Neuronal stem cell (in vitro differentiated cells): ENCODE data around the gene SPART.
"Not testable (repeated sequence)": the region's sequence is repeated elsewhere in the genome, so short reads cannot be mapped to it uniquely, and the experiment has no call there.

Experiments
- DNase-seq: peaks from one replicate; pipeline ENCODE4 v3.0.0-alpha.2; 2013; ENCODE audit warnings: low spot score
- H2AFZ ChIP-seq: one replicate; pipeline ENCODE4 v1.6.1; 2013; ENCODE audit warnings: mild to moderate bottlenecking, low read length, inconsistent platforms
- H2AK5ac ChIP-seq: 2 replicates; pipeline ENCODE4 v1.6.1; 2013; ENCODE audit warnings: low read depth, mild to moderate bottlenecking, inconsistent platforms, low read length, moderate library complexity, mixed read lengths
- H2BK120ac ChIP-seq: 2 replicates; pipeline ENCODE4 v1.6.1; 2013; ENCODE audit warnings: low read depth, mild to moderate bottlenecking, inconsistent platforms, low read length, moderate library complexity, mixed read lengths
- H2BK12ac ChIP-seq: one replicate; pipeline ENCODE4 v1.6.1; 2013; ENCODE audit warnings: low read length, inconsistent platforms
- H2BK15ac ChIP-seq: 2 replicates; pipeline ENCODE4 v1.6.1; 2013; ENCODE audit warnings: mild to moderate bottlenecking, low read length, inconsistent platforms, mixed read lengths
- H2BK5ac ChIP-seq: one replicate; pipeline ENCODE4 v1.6.1; 2013; ENCODE audit warnings: inconsistent platforms, mild to moderate bottlenecking, low read length, moderate library complexity
- H3K14ac ChIP-seq: one replicate; pipeline ENCODE4 v1.6.1; 2013; ENCODE audit warnings: low read length, inconsistent platforms
- H3K18ac ChIP-seq: 2 replicates; pipeline ENCODE4 v1.6.1; 2013; ENCODE audit warnings: low read length, inconsistent platforms
- H3K23ac ChIP-seq: 2 replicates; pipeline ENCODE4 v1.6.1; 2013; ENCODE audit warnings: low read depth, mild to moderate bottlenecking, mixed read lengths, low read length, inconsistent platforms; ENCODE audit not compliant: poor library complexity
- H3K27ac ChIP-seq: replicated peaks from 3 replicates; pipeline ENCODE4 v1.5.1; 2013; ENCODE audit warnings: low read length, inconsistent platforms
- H3K27me3 ChIP-seq, 3 experiments: 2 replicates each; pipeline ENCODE4 v1.6.1; 2013; ENCODE audit warnings: low read length in 3 of 3, mild to moderate bottlenecking in 2 of 3, inconsistent platforms in 1 of 3, low read depth in 1 of 3, mixed read lengths in 1 of 3, moderate library complexity in 1 of 3; ENCODE audit not compliant: control insufficient read depth in 3 of 3, insufficient read depth in 3 of 3
- H3K36me3 ChIP-seq, 2 donors: replicated peaks in 1 of 2; 2 replicates each; pipeline ENCODE4 v1.6.1; 2013; ENCODE audit warnings: low read length in 2 of 2; ENCODE audit not compliant: control insufficient read depth in 2 of 2, insufficient read depth in 2 of 2
- H3K4ac ChIP-seq: 2 replicates; pipeline ENCODE4 v1.6.1; 2013; ENCODE audit warnings: inconsistent platforms, mild to moderate bottlenecking, low read length, moderate library complexity
- H3K4me1 ChIP-seq, 2 donors: 1 replicate in 1 of 2; 2 replicates in 1 of 2; pipeline ENCODE4 v1.6.1; 2013; ENCODE audit warnings: low read length in 2 of 2, low read depth in 1 of 2; ENCODE audit not compliant: control insufficient read depth in 2 of 2, insufficient read depth in 1 of 2
- H3K4me2 ChIP-seq: one replicate; pipeline ENCODE4 v1.6.1; 2013; ENCODE audit warnings: mild to moderate bottlenecking, low read length, inconsistent platforms; ENCODE audit not compliant: insufficient read depth, poor library complexity, severe bottlenecking
- H3K4me3 ChIP-seq, 2 donors: 2 replicates each; pipeline ENCODE4 v1.5.1; 2013; ENCODE audit warnings: low read length in 2 of 2, mild to moderate bottlenecking in 2 of 2, inconsistent platforms in 1 of 2, moderate library complexity in 1 of 2
- H3K79me1 ChIP-seq: one replicate; pipeline ENCODE4 v1.6.1; 2013; ENCODE audit warnings: low read depth, mild to moderate bottlenecking, inconsistent platforms, low read length, moderate library complexity
- H3K9ac ChIP-seq: one replicate; pipeline ENCODE4 v1.6.1; 2013; ENCODE audit warnings: mild to moderate bottlenecking, low read depth, low read length, inconsistent platforms; ENCODE audit not compliant: poor library complexity
- H3K9me3 ChIP-seq, 2 donors: replicated peaks in 1 of 2; 2 replicates each; pipeline versions ENCODE3 to v1.6.1; 2013; ENCODE audit warnings: low read length in 2 of 2, mild to moderate bottlenecking in 2 of 2, inconsistent platforms in 1 of 2, low read depth in 1 of 2, mixed read lengths in 1 of 2, moderate library complexity in 1 of 2; ENCODE audit not compliant: control insufficient read depth in 2 of 2, insufficient read depth in 1 of 2
- H4K8ac ChIP-seq: one replicate; pipeline ENCODE4 v1.6.1; 2013; ENCODE audit warnings: low read depth, mild to moderate bottlenecking, inconsistent platforms, low read length, moderate library complexity
- H4K91ac ChIP-seq: one replicate; pipeline ENCODE4 v1.6.1; 2013; ENCODE audit warnings: low read length, low read depth, mild to moderate bottlenecking, inconsistent platforms; ENCODE audit not compliant: poor library complexity
- WGBS, 2 donors: extraction: QIAGEN DNeasy Blood & Tissue Kit; methylation state at CpG; one replicate each; pipeline ENCODE4 v1.1.7; 2013; ENCODE audit warnings: missing lambda C conversion rate in 2 of 2, mixed read lengths in 1 of 2; ENCODE audit not compliant: insufficient read length in 2 of 2, insufficient replicate concordance in 1 of 2; ENCODE audit errors: extremely low coverage in 2 of 2; 5-methylcytosine and 5-hydroxymethylcytosine counted together

The SPART gene

DNA sequence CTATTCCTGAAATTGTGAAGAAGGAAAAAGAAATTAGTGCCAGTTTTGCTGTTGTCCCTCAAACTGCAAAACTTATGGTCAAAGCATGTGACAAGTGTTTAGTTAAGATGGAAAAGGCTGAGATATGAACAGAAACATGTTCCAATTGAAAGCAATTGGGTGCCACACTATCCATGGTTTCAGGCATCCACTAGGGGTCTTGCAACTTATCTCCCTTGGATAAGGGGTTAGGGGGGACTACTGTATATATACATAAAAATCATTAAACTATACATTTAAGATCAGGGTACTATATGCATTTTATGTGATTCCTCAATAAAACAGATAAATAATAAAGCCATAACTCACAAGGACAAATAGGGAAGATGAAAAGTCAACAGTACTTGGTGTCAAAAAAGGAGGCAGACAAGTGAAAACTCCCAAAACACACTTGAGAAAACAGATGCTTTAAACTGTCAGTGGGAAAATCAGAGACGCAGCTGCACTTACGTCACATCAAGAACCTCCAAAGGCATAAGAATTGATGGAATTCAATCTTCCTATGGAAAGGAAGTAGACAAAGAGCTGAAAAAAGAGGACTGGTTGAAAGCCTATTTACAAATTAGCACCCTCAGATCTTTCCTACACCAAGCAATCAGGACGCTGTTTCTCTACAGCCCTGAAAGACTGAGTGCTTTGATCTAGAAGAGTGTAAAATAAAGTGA, 8.1 kb downstream of the SPART start:
- H3K4me2 ChIP-seq: no peak overlapping the region
- H3K4me3 ChIP-seq: no peak overlapping the region
- no peak overlapping the region for H2BK12ac ChIP-seq
- H2BK120ac ChIP-seq: no peak overlapping the region
- peaks cover 4% of the 10 kb centered on the region for H3K79me1 ChIP-seq
- peaks cover 0 to 8% of the 10 kb centered on the region in 2 donors for H3K9me3 ChIP-seq
- no peak for DNase-seq
- no peak overlapping the region for H3K14ac ChIP-seq
- H4K8ac ChIP-seq: no peak overlapping the region
- H2BK5ac ChIP-seq: no peak overlapping the region
- H3K27ac ChIP-seq: no peak overlapping the region
- H2AFZ ChIP-seq: no peak overlapping the region
- H2BK15ac ChIP-seq: no peak overlapping the region
- H3K36me3 ChIP-seq: peaks cover 1 to 37% of the 10 kb centered on the region in 2 donors
- no peak overlapping the region for H4K91ac ChIP-seq
- no peak overlapping the region for H2AK5ac ChIP-seq
- no peak overlapping the region for H3K9ac ChIP-seq
- no peak overlapping the region for H3K23ac ChIP-seq
- H3K18ac ChIP-seq: no peak overlapping the region
- H3K4ac ChIP-seq: no peak overlapping the region
- no CpG with 5 or more reads among the region's 3 CpGs for WGBS, 2 donors
- H3K4me1 ChIP-seq: peaks cover 0 to 3% of the 10 kb centered on the region in 2 donors
- no peaks in the 10 kb centered on the region for H3K27me3 ChIP-seq

DNA sequence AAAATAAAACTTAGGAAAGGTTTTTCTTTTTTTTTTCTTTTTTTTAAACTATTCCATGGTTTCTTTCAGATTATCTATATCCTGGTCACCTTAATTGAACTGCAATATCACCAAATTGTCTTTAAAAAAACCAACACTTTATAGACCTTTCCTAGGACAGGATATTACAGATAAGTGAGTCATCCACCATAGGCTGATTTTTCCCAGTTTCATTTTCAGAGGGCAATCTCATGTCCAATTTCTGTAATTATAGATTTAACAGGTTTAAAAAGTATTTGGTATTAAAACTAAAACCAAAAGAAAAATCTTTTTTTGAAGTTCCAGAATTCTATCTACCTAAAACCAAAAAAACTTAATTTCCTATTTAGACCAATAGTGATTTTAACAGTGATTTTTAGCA, 13.2 kb downstream of the SPART start:
- H4K8ac ChIP-seq: no peak overlapping the region
- no peak overlapping the region for H3K14ac ChIP-seq
- H2AK5ac ChIP-seq: no peak overlapping the region
- peaks cover 1 to 88% of the 10 kb centered on the region in 2 donors for H3K36me3 ChIP-seq
- no peaks in the 10 kb centered on the region for H3K27me3 ChIP-seq
- no peak overlapping the region for H3K18ac ChIP-seq
- no peak overlapping the region for H2BK12ac ChIP-seq
- H4K91ac ChIP-seq: no peak overlapping the region
- no peak overlapping the region for H3K4me2 ChIP-seq
- H2BK120ac ChIP-seq: no peak overlapping the region
- no peak overlapping the region for H2BK15ac ChIP-seq
- H3K4me1 ChIP-seq: no peaks in the 10 kb centered on the region
- H3K9me3 ChIP-seq: peaks cover 0 to 8% of the 10 kb centered on the region in 2 donors
- peaks cover 2% of the 10 kb centered on the region for H3K79me1 ChIP-seq
- no peak overlapping the region for H3K27ac ChIP-seq
- H2AFZ ChIP-seq: no peak overlapping the region
- H3K4me3 ChIP-seq: no peak overlapping the region
- H2BK5ac ChIP-seq: no peak overlapping the region
- no peak overlapping the region for H3K9ac ChIP-seq
- DNase-seq: no peak
- H3K23ac ChIP-seq: no peak overlapping the region
- no peak overlapping the region for H3K4ac ChIP-seq

DNA sequence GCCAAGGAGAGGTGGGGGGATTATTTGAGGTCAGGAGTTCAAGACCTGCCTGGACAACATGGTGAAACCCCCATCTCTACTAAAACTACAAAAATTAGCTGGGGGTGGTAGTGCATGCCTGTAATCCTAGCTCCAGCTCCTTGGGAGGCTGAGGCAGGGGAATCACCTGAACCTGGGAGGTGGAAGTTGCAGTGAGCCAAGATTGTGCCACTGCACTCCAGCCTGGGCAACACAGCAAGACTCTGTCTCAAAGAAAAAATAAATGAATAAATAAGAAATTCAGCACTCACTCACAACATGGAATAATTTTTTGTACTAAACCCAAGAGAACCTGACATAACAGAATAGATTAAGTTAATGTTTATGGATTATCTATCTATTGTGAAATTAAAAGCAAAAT, 13.9 kb downstream of the SPART start:
- not testable (repeated sequence) for H3K27me3 ChIP-seq, H2AFZ ChIP-seq, H3K4me3 ChIP-seq, H4K8ac ChIP-seq, H3K14ac ChIP-seq, H2AK5ac ChIP-seq, H3K4me1 ChIP-seq, H3K79me1 ChIP-seq, H3K23ac ChIP-seq, H2BK12ac ChIP-seq, H3K9ac ChIP-seq, H3K4ac ChIP-seq, H4K91ac ChIP-seq, H3K27ac ChIP-seq, H3K9me3 ChIP-seq, H2BK15ac ChIP-seq, H3K18ac ChIP-seq, H3K4me2 ChIP-seq, DNase-seq, H2BK120ac ChIP-seq, H2BK5ac ChIP-seq
- peaks cover 1 to 95% of the 10 kb centered on the region in 2 donors for H3K36me3 ChIP-seq

DNA sequence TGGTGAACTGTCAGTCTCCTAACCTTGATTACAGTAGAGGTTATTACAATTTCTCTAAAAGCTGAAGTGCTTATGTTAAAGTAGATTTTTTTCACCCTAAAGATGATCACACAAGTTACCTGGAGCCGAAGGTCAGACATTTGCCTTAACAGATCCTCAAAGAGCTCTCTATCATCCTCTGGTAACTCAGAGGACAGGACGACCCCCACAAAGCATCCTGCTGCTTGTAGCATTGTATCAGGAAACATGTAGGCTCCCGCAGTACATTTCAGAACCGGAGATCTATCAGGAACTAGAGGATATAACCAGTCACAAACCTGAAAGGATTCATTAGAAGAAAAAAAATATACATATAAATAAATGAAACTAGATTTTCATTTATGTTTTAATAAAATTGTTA, 14.9 kb downstream of the SPART start:
- WGBS, 2 donors: no CpG with 5 or more reads among the region's 4 CpGs

More for the DNA sequence above, 14.9 kb downstream of the SPART start:
- no peak overlapping the region for H2BK15ac ChIP-seq
- no peak for DNase-seq
- H3K79me1 ChIP-seq: peaks cover 3% of the 10 kb centered on the region
- no peak overlapping the region for H3K23ac ChIP-seq
- no peak overlapping the region for H4K91ac ChIP-seq
- H3K4ac ChIP-seq: no peak overlapping the region
- no peak overlapping the region for H2BK12ac ChIP-seq
- peaks cover 1 to 97% of the 10 kb centered on the region in 2 donors for H3K36me3 ChIP-seq
- no peak overlapping the region for H2AK5ac ChIP-seq
- H4K8ac ChIP-seq: no peak overlapping the region
- H3K9me3 ChIP-seq: no peaks in the 10 kb centered on the region
- H3K9ac ChIP-seq: no peak overlapping the region
- no peak overlapping the region for H2AFZ ChIP-seq
- H3K4me2 ChIP-seq: no peak overlapping the region
- H3K14ac ChIP-seq: no peak overlapping the region
- no peak overlapping the region for H2BK120ac ChIP-seq
- H2BK5ac ChIP-seq: no peak overlapping the region
- H3K4me1 ChIP-seq: no peaks in the 10 kb centered on the region
- no peaks in the 10 kb centered on the region for H3K27me3 ChIP-seq
- no peak overlapping the region for H3K27ac ChIP-seq
- H3K18ac ChIP-seq: no peak overlapping the region
- H3K4me3 ChIP-seq: no peak overlapping the region
